Keratinocyte (primary cell): ENCODE measurements around the gene MLEC.

Experiments
- CTCF ChIP-seq, 3 experiments: IDR thresholded peaks in 1 of 3; conservative IDR thresholded peaks in 1 of 3; optimal IDR thresholded peaks in 1 of 3; 2 replicates in 2 of 3; 3 replicates in 1 of 3; pipeline versions ENCODE3 to v1.5.1; 2011; ENCODE audit warnings: low read length in 3 of 3, mild to moderate bottlenecking in 3 of 3, moderate library complexity in 2 of 3, control low read depth in 1 of 3, inconsistent platforms in 1 of 3; ENCODE audit not compliant: insufficient read depth in 2 of 3; ENCODE audit errors: extremely low read depth in 1 of 3
- EZH2 ChIP-seq: IDR thresholded peaks from one replicate; pipeline ENCODE4 v1.6.1; 2012; ENCODE audit warnings: inconsistent platforms, mild to moderate bottlenecking, low read length, moderate library complexity

GRCh38 chr12:120680165-120680738 is 6.7 kb upstream of the MLEC start:
- TF ChIP-seq CTCF (optimal IDR thresholded peaks at IDR 0.05 in 1 of 3, IDR thresholded peaks at IDR 0.05 in 1 of 3, conservative IDR thresholded peaks at IDR 0.05 in 1 of 3; ENCODE audit: extremely low read depth in 1 of 3, insufficient read depth in 2 of 3, low read length in 3 of 3): no peak
- no peak for TF ChIP-seq EZH2
